ENCODE results near the gene GSTCD.
"Not testable (repeated sequence)": the region's sequence is repeated elsewhere in the genome, so short reads cannot be mapped to it uniquely, and the experiment has no call there.

GSTCD gene

GRCh38 chr4:105805501-105806120, 97.0 kb downstream of the GSTCD start:
- DNase-seq (ENCODE audit: low read depth): no peak

GRCh38 chr4:105807496-105807895, 98.9 kb downstream of the GSTCD start:
- DNase-seq (ENCODE audit: low read depth): no peak

GRCh38 chr4:105808030-105808749, 99.6 kb downstream of the GSTCD start:
- no peak for DNase-seq (ENCODE audit: low read depth)

GRCh38 chr4:105808750-105809041, 100.1 kb downstream of the GSTCD start:
- no peak for DNase-seq (ENCODE audit: low read depth)

- DNase-seq (ENCODE audit: low read depth): no peak
Observed at GRCh38 chr4:105815701-105816100, 107.1 kb downstream of the GSTCD start.

GRCh38 chr4:105822061-105822460, 113.5 kb downstream of the GSTCD start:
- no peak for DNase-seq (ENCODE audit: low read depth)

- no peak for DNase-seq (ENCODE audit: low read depth)
Observed at GRCh38 chr4:105828074-105828473, 119.5 kb downstream of the GSTCD start.

- DNase-seq (ENCODE audit: low read depth): no peak
Observed at GRCh38 chr4:105831189-105831588, 122.6 kb downstream of the GSTCD start.

- DNase-seq (ENCODE audit: low read depth): no peak
Observed at GRCh38 chr4:105835177-105835576, 126.6 kb downstream of the GSTCD start.

- no peak for DNase-seq (ENCODE audit: low read depth)
Observed at GRCh38 chr4:105836537-105836936, 128.0 kb downstream of the GSTCD start.

- DNase-seq (ENCODE audit: low read depth): no peak
Observed at GRCh38 chr4:105837037-105837436, 128.5 kb downstream of the GSTCD start.

GRCh38 chr4:105838082-105838481, 129.5 kb downstream of the GSTCD start:
- no peak for DNase-seq (ENCODE audit: low read depth)

GRCh38 chr4:105840426-105841174, 132.0 kb downstream of the GSTCD start:
- no peak for DNase-seq (ENCODE audit: low read depth)

- no peak for DNase-seq (ENCODE audit: low read depth)
Observed at GRCh38 chr4:105843941-105844340, 135.4 kb downstream of the GSTCD start.

GRCh38 chr4:105845559-105845958, 137.0 kb downstream of the GSTCD start:
- no peak for DNase-seq (ENCODE audit: low read depth)

GRCh38 chr4:105848359-105848758, 139.8 kb downstream of the GSTCD start:
- not testable (repeated sequence) for DNase-seq (ENCODE audit: low read depth)

- DNase-seq (ENCODE audit: low read depth): no peak
Observed at GRCh38 chr4:105851196-105851595, 142.6 kb downstream of the GSTCD start.

- not testable (repeated sequence) for DNase-seq (ENCODE audit: low read depth)
Observed at GRCh38 chr4:105852230-105852629, 143.6 kb downstream of the GSTCD start.

GRCh38 chr4:105858466-105859040, 150.0 kb downstream of the GSTCD start:
- no peak for DNase-seq (ENCODE audit: low read depth)

GRCh38 chr4:105859233-105859632, 150.6 kb downstream of the GSTCD start:
- DNase-seq (ENCODE audit: low read depth): no peak

- DNase-seq (ENCODE audit: low read depth): no peak
Observed at GRCh38 chr4:105870963-105871362, 162.4 kb downstream of the GSTCD start.

GRCh38 chr4:105871997-105872396, 163.4 kb downstream of the GSTCD start:
- no peak for DNase-seq (ENCODE audit: low read depth)

- no peak for DNase-seq (ENCODE audit: low read depth)
Observed at GRCh38 chr4:105875233-105875632, 166.6 kb downstream of the GSTCD start.
